Measurements from ENCODE around the gene SMAD6. TPM values are rescaled to one million over a fixed set of nuclear protein-coding genes. Genes with fewer than 3 reads are reported as not detected.

Gene SMAD6
- polyA plus RNA-seq, 3 donors, result 23.0 to 29.1 (median 23.0) TPM

GRCh38 chr15:66768987-66769386 is 67.0 kb downstream of the SMAD6 start:
- no peak for DNase-seq (ENCODE audit: low read depth in 3 of 3, low spot score in 2 of 3)

GRCh38 chr15:66770518-66771350 is 68.7 kb downstream of the SMAD6 start:
- DNase-seq (ENCODE audit: low read depth in 3 of 3, low spot score in 2 of 3), result no peak

DNA sequence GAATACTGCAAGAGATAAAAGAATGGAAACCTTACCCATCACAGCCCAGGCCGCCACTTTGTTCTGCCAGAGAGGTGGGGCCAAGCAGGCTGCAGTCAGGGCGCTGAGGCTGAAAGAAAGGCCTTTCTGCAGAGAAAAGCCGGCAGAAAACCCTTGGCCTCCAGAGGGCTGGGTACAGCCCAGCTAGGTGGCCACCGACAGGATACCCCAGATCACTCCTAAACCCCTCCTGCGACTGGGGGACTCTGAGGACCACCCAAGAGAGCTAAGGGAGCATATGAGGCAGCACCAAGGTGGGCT is 69.3 kb downstream of the SMAD6 start:
- DNase-seq (ENCODE audit: low read depth in 3 of 3, low spot score in 2 of 3), result no peak

- no peak for DNase-seq (ENCODE audit: low read depth in 3 of 3, low spot score in 2 of 3)
Observed at GRCh38 chr15:66772604-66773128, 70.6 kb downstream of the SMAD6 start.

GRCh38 chr15:66773129-66773873 is 71.3 kb downstream of the SMAD6 start:
- DNase-seq (ENCODE audit: low read depth in 3 of 3, low spot score in 2 of 3), result peak in 1 of 3 donors; percentile 85

- DNase-seq (ENCODE audit: low read depth in 3 of 3, low spot score in 2 of 3), result peak in 2 of 3 donors; percentile 79 to 85
Observed at GRCh38 chr15:66774001-66774814, 72.2 kb downstream of the SMAD6 start.

DNA sequence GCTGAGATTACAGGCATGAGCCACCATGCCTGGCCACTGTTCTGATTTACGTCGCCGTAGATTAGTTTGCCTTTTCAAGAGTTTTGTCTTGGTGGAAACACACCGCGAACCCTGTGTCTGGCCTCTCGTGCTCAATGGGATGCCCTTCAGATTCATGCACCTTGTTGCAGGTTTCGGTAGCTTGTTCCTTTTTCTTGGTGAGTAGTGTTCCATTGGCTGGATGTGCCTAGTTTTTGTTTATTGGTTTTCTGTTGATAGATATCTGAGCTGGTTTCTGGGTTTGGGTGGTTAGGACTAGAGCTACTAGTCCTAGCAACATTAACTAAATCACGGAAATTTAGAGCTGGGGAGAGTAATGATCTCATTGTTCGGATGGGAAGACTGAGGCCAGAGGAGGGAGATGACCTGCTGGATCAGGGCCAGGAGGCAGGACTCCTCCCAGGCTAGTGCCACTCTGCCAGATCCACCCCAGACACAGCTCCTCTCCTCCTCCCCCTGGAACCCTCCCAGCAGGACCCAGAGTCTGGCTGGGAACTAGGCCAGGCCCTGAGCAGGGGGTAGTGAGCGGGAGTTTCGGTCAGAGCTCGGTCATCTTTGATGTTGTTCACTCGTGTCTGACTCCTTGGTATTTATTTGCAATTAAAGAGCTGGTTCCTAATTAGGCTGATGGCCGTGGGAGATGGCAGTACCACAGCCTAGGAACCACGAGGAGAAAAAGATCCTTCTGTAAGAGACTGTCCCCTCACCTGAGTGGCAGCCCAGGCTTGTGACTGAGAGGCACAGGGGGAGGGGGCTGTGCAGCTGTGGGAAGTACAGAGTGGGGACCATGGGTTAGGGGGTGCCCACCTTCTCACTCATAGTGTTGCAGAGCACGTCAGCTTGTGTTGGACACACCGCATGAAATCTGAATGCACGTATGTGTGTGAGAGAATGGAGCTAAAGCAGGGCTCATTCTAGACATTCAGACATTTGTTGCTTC is 73.4 kb downstream of the SMAD6 start:
- no peak for DNase-seq (ENCODE audit: low read depth in 3 of 3, low spot score in 2 of 3)

DNA sequence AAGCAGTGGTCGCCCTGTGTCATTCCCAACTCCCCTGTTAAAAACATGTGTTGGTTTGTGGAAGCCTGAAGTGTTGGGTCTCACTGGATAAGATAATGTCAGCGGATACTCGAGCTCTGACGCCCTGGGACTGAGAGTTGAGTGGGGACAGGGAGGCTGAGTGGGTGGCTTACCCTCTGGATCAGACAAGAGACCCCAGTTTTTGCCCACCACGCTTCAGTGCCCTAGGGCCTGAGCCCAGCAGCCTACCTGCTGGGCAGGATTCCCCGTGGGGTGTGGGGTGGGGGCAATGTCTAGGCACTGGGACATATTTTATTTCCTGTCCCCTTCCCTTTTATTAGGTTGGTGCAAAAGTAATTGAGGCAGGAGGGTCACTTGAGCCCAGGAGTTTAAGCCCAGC is 75.0 kb downstream of the SMAD6 start:
- DNase-seq (ENCODE audit: low read depth in 3 of 3, low spot score in 2 of 3), result no peak

DNA sequence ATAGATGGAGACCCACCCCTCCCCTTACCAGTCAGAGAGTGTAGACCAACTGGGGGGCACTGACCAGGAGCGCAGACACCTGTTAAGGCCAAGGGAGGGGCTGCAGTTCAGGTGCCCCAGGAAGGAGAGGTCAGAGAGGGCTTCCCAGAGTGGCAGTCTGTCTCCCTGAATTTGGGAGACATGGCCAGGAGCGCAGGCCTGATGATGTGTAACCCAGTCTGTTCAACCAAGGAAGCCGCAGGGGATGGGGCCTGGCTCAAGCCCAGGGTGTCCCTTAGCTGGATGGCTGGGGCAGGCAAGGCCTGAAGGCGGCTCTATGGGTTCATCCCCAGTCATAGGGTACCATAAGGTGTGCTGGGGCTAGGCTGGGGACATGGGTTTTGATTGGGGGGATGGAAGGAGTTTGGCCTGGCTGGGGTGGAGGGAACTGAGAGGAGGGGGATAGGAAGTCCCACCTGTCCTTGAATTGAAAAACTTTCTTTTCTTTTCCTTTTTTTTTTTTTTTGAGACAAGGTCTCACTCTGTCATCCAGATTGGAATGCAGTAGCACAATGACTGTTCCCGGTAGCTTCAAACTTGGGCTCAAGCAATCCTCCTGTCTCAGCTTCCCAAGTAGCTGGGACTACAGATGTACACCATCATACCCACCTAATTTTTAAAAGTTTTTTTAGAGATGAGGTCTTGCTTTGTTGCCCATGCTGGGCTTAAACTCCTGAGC is 75.7 kb downstream of the SMAD6 start:
- no peak for DNase-seq (ENCODE audit: low read depth in 3 of 3, low spot score in 2 of 3)

GRCh38 chr15:66778314-66778665 is 76.3 kb downstream of the SMAD6 start:
- no peak for DNase-seq (ENCODE audit: low read depth in 3 of 3, low spot score in 2 of 3)

- no peak for DNase-seq (ENCODE audit: low read depth in 3 of 3, low spot score in 2 of 3)
Observed at GRCh38 chr15:66778716-66779115, 76.7 kb downstream of the SMAD6 start.

GRCh38 chr15:66779331-66780009 is 77.4 kb downstream of the SMAD6 start:
- no peak for DNase-seq (ENCODE audit: low read depth in 3 of 3, low spot score in 2 of 3)

- DNase-seq (ENCODE audit: low read depth in 3 of 3, low spot score in 2 of 3), result no peak
Observed at GRCh38 chr15:66780172-66780972, 78.3 kb downstream of the SMAD6 start.

GRCh38 chr15:66780973-66781718 is 79.1 kb downstream of the SMAD6 start:
- DNase-seq (ENCODE audit: low read depth in 3 of 3, low spot score in 2 of 3), result no peak

- no peak for DNase-seq (ENCODE audit: low read depth in 3 of 3, low spot score in 2 of 3)
Observed at GRCh38 chr15:66782785-66783184, 80.7 kb downstream of the SMAD6 start.

DNA sequence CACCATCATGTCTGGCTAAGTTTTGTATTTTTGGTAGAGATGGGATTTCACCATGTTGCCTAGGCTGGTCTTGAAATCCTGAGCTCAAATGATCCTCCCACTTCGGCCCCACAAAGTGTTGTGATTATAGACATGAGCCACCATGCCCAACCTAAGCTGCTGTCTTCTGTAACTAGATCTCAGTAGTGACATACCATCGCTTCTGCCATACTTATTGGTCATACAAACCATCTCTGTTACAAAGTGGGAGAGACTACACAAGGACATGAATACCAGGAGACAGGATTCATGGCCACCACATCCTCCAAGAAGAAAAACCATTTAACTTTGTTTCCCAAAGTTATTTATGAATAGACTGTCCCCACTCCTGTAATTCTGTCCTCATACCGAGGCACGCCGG is 81.3 kb downstream of the SMAD6 start:
- no peak for DNase-seq (ENCODE audit: low read depth in 3 of 3, low spot score in 2 of 3)

GRCh38 chr15:66783725-66784124 is 81.7 kb downstream of the SMAD6 start:
- DNase-seq (ENCODE audit: low read depth in 3 of 3, low spot score in 2 of 3), result no peak
